SU-DHL-6 (cell line): ENCODE data around the gene PRPF38A.

Source experiments
- H2AFZ ChIP-seq: fragments of 200-600 bp; sonication (generic); 2 replicates; pipeline ENCODE4 v1.6.1; 2014; ENCODE audit warnings: low read depth, mild to moderate bottlenecking, moderate library complexity, mixed read lengths, antibody characterized with exemption, low read length; ENCODE audit not compliant: severe bottlenecking
- H3F3A ChIP-seq: fragments of 200-600 bp; shearing (Covaris generic); 2 replicates; pipeline ENCODE4 v1.6.0; 2016; ENCODE audit warnings: antibody characterized with exemption, mild to moderate bottlenecking; ENCODE audit not compliant: insufficient read depth
- H3K27ac ChIP-seq: fragments of 200-600 bp; sonication (generic); 2 replicates; pipeline ENCODE4 v1.5.1; 2016; ENCODE audit warnings: low read depth, mild to moderate bottlenecking, low read length, moderate library complexity, mixed read lengths
- H3K27me3 ChIP-seq: fragments of 200-600 bp; sonication (generic), shearing (Covaris generic); 2 replicates; pipeline ENCODE4 v1.6.0; 2014; ENCODE audit warnings: mild to moderate bottlenecking, low read length
- H3K36me3 ChIP-seq: fragments of 200-600 bp; sonication (generic); 2 replicates; pipeline ENCODE4 v1.6.1; 2014; ENCODE audit warnings: mild to moderate bottlenecking, low read length, mixed read lengths
- H3K4me2 ChIP-seq: fragments of 300-600, 200-600 bp; shearing (Covaris generic), sonication (generic); 2 replicates; pipeline ENCODE4 v1.6.0; 2014; ENCODE audit warnings: low read length, low read depth, mild to moderate bottlenecking; ENCODE audit not compliant: poor library complexity, severe bottlenecking
- H3K4me3 ChIP-seq: fragments of 200-600 bp; sonication (generic); 2 replicates; pipeline ENCODE4 v1.5.1; 2014; ENCODE audit warnings: antibody characterized with exemption, low read length, mild to moderate bottlenecking, mixed read lengths; ENCODE audit not compliant: insufficient read depth, poor library complexity, severe bottlenecking
- H3K79me2 ChIP-seq: fragments of 200-600 bp; sonication (generic); 2 replicates; pipeline ENCODE4 v1.6.1; 2014; ENCODE audit warnings: mild to moderate bottlenecking, low read length, moderate library complexity; ENCODE audit not compliant: insufficient read depth
- H3K9ac ChIP-seq: fragments of 200-600 bp; sonication (generic); 2 replicates; pipeline ENCODE4 v1.7.0; 2014; ENCODE audit warnings: mild to moderate bottlenecking, low read length
- H3K9me2 ChIP-seq: fragments of 200-600 bp; sonication (generic); replicated peaks from 2 replicates; pipeline ENCODE4 v1.6.1; 2014; ENCODE audit warnings: low read length; ENCODE audit not compliant: insufficient read depth
- H3K9me3 ChIP-seq: fragments of 200-600 bp; sonication (generic); 2 replicates; pipeline ENCODE4 v1.6.1; 2014; ENCODE audit warnings: low read length, mixed read lengths; ENCODE audit not compliant: insufficient read depth
- H4K20me1 ChIP-seq: fragments of 200-600 bp; sonication (generic); 2 replicates; pipeline ENCODE4 v1.6.1; 2014; ENCODE audit warnings: low read depth, mild to moderate bottlenecking, antibody characterized with exemption, low read length, moderate library complexity, mixed read lengths
- CTCF ChIP-seq: fragments of 200-600 bp; sonication (generic); IDR thresholded peaks from one replicate; pipeline ENCODE4 v1.5.1; 2017; ENCODE audit warnings: antibody characterized with exemption, mild to moderate bottlenecking, low read length, moderate library complexity; ENCODE audit not compliant: insufficient read depth, poor library complexity, severe bottlenecking
- EZH2phosphoT487 ChIP-seq: fragments of 200-600 bp; sonication (generic), shearing (Covaris generic); conservative IDR thresholded peaks from 2 replicates; pipeline ENCODE4 v1.6.1; 2018; ENCODE audit warnings: mild to moderate bottlenecking, antibody characterized with exemption, low read length, moderate library complexity, mixed read lengths

PRPF38A gene

GRCh38 chr1:52423771-52424170, 19.4 kb downstream of the PRPF38A start:
- Histone ChIP-seq H3F3A (peaks cover 47% of the 10 kb centered on the region), H2AFZ (no peak overlapping the region), H3K79me2 (peaks cover 6% of the 10 kb centered on the region; the same call in 1 of the 2 replicates), H3K27ac (no peak overlapping the region), H3K27me3 (no peaks in the 10 kb centered on the region), H3K9me2 (no peaks in the 10 kb centered on the region), H3K9ac (no peak overlapping the region), H3K4me2 (no peak overlapping the region), H4K20me1 (no peaks in the 10 kb centered on the region), H3K36me3 (peaks cover 40% of the 10 kb centered on the region; the same call in 1 of the 2 replicates), H3K4me3 (no peak overlapping the region), H3K9me3 (no peaks in the 10 kb centered on the region)
- no peak for TF ChIP-seq CTCF
- TF ChIP-seq EZH2phosphoT487 = no peak

- Histone ChIP-seq H3K27ac (no peak overlapping the region), H3F3A (peaks cover 47% of the 10 kb centered on the region), H3K4me3 (no peak overlapping the region), H3K4me2 (no peak overlapping the region), H2AFZ (no peak overlapping the region), H3K36me3 (peaks cover 40% of the 10 kb centered on the region; the same call in 1 of the 2 replicates), H4K20me1 (no peaks in the 10 kb centered on the region), H3K9me3 (no peaks in the 10 kb centered on the region), H3K79me2 (peaks cover 6% of the 10 kb centered on the region; the same call in 1 of the 2 replicates), H3K9me2 (no peaks in the 10 kb centered on the region), H3K9ac (no peak overlapping the region), H3K27me3 (no peaks in the 10 kb centered on the region)
- no peak for TF ChIP-seq CTCF
- TF ChIP-seq EZH2phosphoT487 = no peak
Measured at GRCh38 chr1:52424231-52424636, 19.8 kb downstream of the PRPF38A start.

- Histone ChIP-seq H3K9me3 (no peaks in the 10 kb centered on the region), H3F3A (peaks cover 47% of the 10 kb centered on the region), H3K27ac (no peak overlapping the region), H3K27me3 (no peaks in the 10 kb centered on the region), H2AFZ (no peak overlapping the region), H3K4me2 (no peak overlapping the region), H3K9ac (no peak overlapping the region), H3K9me2 (no peaks in the 10 kb centered on the region), H4K20me1 (no peaks in the 10 kb centered on the region), H3K79me2 (peaks cover 6% of the 10 kb centered on the region; the same call in 1 of the 2 replicates), H3K36me3 (peaks cover 40% of the 10 kb centered on the region; the same call in 1 of the 2 replicates), H3K4me3 (no peak overlapping the region)
- TF ChIP-seq CTCF (no peak), EZH2phosphoT487 (no peak)
Measured at GRCh38 chr1:52424813-52425212, 20.4 kb downstream of the PRPF38A start.
